NCI-H2081 (cell line): ENCODE results near the gene LETMD1.
"Not testable (repeated sequence)": the region's sequence is repeated elsewhere in the genome, so short reads cannot be mapped to it uniquely, and the experiment has no call there.

Experiments
- DNase-seq, 2 experiments: peaks; one replicate each; lab custom pipeline; 2025; lab: John Stamatoyannopoulos, UW

The LETMD1 gene, protein sequence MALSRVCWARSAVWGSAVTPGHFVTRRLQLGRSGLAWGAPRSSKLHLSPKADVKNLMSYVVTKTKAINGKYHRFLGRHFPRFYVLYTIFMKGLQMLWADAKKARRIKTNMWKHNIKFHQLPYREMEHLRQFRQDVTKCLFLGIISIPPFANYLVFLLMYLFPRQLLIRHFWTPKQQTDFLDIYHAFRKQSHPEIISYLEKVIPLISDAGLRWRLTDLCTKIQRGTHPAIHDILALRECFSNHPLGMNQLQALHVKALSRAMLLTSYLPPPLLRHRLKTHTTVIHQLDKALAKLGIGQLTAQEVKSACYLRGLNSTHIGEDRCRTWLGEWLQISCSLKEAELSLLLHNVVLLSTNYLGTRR

GRCh38 chr12:51047655-51048540 lies at the start of gene LETMD1:
TSS of gene LETMD1 (plus strand) at chr12:51048327. CDS start at chr12:51048357, 30 bp downstream.
- peak; percentile 95 to 99 for DNase-seq

DNA sequence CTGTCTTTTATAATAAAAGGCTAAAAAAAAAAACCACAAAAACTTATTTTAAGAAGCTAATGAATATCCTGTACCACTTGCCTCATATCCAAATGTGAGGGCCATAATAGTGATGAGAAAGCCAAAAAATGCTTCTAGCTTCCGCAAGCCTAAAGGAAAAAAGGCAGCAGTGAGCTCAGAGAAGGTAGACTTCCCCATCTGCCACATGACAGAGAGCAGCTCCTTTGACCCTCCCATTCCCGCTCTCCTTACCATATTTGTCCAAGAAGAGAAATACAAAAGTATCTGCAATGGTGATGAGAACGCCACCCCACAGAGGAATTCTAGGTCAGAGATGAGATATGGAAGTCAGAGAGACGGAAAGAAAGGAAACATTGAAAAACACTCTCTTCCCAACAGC lies 49.0 kb upstream of the LETMD1 start:
- DNase-seq: no peak

GRCh38 chr12:51000245-51000644 lies 47.9 kb upstream of the LETMD1 start:
- DNase-seq: no peak

- DNase-seq: no peak
These were observed 46.3 kb upstream of the LETMD1 start for GRCh38 chr12:51001799-51002198.

- DNase-seq: no peak
These were observed 43.6 kb upstream of the LETMD1 start for GRCh38 chr12:51004504-51004903.

- DNase-seq: no peak
These were observed 43.1 kb upstream of the LETMD1 start for GRCh38 chr12:51005030-51005429.

GRCh38 chr12:51005671-51006070 lies 42.5 kb upstream of the LETMD1 start:
- DNase-seq: no peak

DNA sequence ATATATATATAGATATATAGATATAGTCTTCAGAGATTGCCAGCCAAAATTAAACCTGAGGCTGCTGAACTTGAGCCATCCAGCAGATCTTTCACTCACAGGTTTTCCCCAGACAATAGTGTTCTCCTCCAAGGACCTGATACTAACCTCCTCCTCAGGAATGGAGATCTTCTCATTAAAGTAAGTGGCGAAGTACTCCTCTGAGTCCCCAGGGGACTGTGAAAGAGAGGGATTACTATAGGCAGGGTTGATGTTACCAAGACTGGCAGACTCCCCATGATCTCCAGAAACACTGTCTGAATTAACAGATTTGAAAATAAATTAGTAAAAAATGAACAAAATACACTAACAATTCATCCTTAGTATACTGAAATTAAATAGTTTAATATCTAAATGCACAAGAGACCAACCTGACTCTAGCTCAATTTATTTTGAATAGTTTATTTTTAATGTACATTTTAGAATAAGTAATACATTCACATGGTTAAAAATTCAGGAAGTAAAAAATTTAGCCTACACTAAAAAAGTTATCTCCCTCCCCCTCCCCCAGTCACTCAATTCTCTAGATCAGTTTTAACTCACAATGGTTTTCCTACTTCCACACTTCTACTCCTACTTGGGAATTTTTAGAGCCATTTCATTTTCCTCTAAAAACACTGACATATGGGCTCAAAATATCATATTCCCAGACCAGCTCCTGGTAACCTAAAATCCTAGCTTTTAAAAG lies 39.6 kb upstream of the LETMD1 start:
- no peak for DNase-seq

DNA sequence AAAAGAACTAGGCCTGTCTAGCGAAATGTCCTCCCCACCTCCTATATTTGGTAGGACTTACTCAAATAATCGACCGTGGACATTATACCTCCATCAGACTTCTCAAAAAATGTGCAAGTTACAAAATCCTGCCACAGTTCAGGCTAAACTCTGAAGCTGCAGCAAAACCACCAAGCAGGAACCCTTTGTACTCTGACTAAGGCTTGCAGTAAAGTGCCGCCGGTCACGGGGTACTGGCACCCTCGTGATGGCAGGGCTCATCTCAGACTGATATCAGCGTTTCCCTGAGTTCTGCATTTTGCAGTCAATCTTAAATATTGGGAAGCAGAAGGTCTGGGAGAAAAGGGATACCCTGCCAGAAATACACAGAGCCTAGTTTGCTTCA lies 39.1 kb upstream of the LETMD1 start:
- DNase-seq: no peak

DNA sequence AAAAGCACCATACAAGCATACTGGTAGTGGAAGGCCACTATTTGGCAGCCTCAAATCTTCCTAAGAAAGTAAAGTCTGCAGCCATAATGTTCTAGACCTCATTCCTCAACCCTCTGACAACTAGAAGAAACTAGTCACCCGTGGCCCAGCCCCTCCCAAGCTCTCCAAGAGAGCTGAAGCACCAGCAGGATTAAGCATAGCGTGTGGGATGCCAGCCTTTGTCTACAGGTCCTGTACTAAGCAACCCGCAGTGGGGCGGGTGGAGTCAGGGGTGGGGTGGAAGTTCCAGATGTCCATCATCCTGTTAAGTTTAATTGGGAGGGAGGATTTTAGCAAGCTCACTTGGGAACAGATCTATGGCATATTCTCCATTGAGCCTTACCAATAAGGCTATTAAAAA lies 36.2 kb upstream of the LETMD1 start:
- DNase-seq: no peak

- no peak for DNase-seq
These were observed 35.4 kb upstream of the LETMD1 start for GRCh38 chr12:51012570-51013236.

- no peak for DNase-seq
These were observed 34.7 kb upstream of the LETMD1 start for GRCh38 chr12:51013441-51013840.

DNA sequence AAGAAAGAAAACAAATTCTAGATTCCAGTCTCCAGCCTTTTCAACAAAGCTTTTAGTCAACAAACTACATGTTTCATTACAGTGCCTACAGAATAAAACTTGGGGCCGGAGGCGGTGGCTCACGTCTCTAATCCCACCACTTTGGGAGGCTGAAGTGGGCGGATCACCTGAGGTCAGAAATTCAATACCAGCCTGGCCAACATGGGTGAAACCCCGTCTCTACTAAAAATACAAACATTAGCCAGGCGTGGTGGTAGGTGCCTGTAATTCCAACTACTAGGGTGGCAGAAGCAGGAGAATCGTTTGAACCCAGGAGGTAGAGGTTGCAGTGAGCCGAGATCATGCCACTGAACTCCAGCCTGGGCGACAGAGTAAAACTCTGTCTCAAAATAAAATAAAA lies 33.7 kb upstream of the LETMD1 start:
- DNase-seq: not testable (repeated sequence)

GRCh38 chr12:51017452-51017851 lies 30.7 kb upstream of the LETMD1 start:
- DNase-seq: no peak

- no peak for DNase-seq
These were observed 29.2 kb upstream of the LETMD1 start for GRCh38 chr12:51018956-51019355.

DNA sequence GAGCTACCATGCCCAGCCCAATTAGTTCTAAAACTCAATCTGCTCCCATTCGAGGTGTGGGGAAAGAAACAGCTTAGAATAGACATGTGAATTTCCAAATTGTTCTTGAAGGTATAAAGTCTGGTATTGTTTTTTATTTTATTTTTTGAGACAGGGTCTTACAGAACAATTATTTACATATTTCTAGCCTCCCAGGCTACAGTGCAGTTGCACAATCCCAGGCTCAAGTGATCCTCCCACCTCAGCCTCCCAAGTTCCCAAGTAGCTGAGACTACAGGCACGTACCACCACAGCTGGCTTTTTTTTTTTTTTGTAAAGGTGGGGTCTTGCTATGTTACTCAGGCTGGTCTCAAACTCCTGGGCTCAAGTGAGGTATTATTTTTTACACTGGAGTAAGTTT lies 28.2 kb upstream of the LETMD1 start:
- DNase-seq: no peak

DNA sequence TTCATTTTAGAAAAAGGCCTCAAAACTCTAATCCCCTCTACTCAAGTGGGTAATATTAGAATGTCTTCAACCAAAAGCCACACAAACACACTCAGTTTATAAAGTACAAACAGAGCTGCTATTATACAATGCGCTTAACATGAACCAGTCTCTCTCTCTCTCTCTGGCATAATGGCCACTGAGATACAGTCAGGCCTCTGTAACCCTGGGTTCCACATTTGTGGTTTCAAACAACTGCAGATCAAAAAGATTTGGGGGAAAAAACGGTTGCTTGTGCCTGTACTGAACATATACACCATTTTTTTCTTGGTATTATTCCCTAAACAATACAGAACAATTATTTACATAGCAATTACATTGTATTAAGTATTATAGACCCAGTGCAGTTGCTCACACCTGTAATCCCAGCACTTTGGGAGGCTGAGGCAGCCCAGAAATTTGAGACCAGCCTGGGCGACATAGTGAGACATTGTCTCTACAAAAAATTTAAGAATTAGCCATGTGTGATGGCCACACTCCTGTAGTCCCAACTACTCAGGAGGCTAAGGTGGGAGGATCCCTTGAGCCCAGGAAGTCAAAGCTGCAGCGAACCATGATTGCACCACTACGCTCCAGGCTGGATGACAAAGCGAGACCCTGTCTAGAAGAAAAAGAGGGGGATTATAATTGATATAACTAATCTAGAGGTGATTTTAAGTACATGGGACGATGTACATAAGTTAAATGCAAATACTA lies 27.5 kb upstream of the LETMD1 start:
- DNase-seq: peak in 1 of 2 experiments; percentile 48

- DNase-seq: no peak
These were observed 26.4 kb upstream of the LETMD1 start for GRCh38 chr12:51021694-51022093.

- DNase-seq: no peak
These were observed 24.3 kb upstream of the LETMD1 start for GRCh38 chr12:51023625-51024382.

GRCh38 chr12:51025338-51025835 lies 22.7 kb upstream of the LETMD1 start:
- DNase-seq: no peak
